MM.1S (cell line): ENCODE data around the gene BARX2.

Experiments used
- DNase-seq: peaks from one replicate; pipeline ENCODE4 v3.0.0-alpha.2; 2015
- H2AFZ ChIP-seq: fragments of 300-600 bp; sonication (generic); 2 replicates; pipeline ENCODE4 v1.6.0; 2016; ENCODE audit warnings: antibody characterized with exemption, low read length
- H3F3A ChIP-seq: fragments of 300-600 bp; sonication (generic); 2 replicates; pipeline ENCODE4 v1.6.1; 2016; ENCODE audit warnings: mild to moderate bottlenecking, antibody characterized with exemption, low read length, moderate library complexity, mixed read lengths; ENCODE audit not compliant: insufficient read depth
- H3K27ac ChIP-seq: fragments of 300-600 bp; sonication (generic); 2 replicates; pipeline ENCODE4 v1.5.1; 2016; ENCODE audit warnings: mild to moderate bottlenecking, low read length
- H3K27me3 ChIP-seq: fragments of 300-600 bp; sonication (generic); replicated peaks from 2 replicates; pipeline ENCODE4 v1.6.0; 2016; ENCODE audit warnings: low read length; ENCODE audit not compliant: insufficient read depth
- H3K36me3 ChIP-seq: fragments of 300-600 bp; sonication (generic); replicated peaks from 2 replicates; pipeline ENCODE4 v1.6.1; 2016; ENCODE audit warnings: mild to moderate bottlenecking, low read length, mixed read lengths; ENCODE audit not compliant: insufficient read depth
- H3K4me1 ChIP-seq: fragments of 300-600 bp; sonication (generic); 2 replicates; pipeline ENCODE4 v1.6.1; 2016; ENCODE audit warnings: low read length, mixed read lengths
- H3K4me2 ChIP-seq: fragments of 300-600 bp; sonication (generic); 2 replicates; pipeline ENCODE4 v1.6.0; 2016; ENCODE audit warnings: low read depth, low read length
- H3K4me3 ChIP-seq: fragments of 300-600 bp; sonication (generic); 2 replicates; pipeline ENCODE4 v1.5.1; 2016; ENCODE audit warnings: low read length, mixed read lengths
- H3K79me2 ChIP-seq: fragments of 300-600 bp; sonication (generic); 2 replicates; pipeline ENCODE4 v1.6.1; 2016; ENCODE audit warnings: mixed run types, low read length, mixed read lengths
- H3K9ac ChIP-seq: fragments of 300-600 bp; sonication (generic); 2 replicates; pipeline ENCODE4 v1.6.1; 2016; ENCODE audit warnings: low read length, mixed read lengths
- H3K9me2 ChIP-seq: fragments of 300-600 bp; sonication (generic); replicated peaks from 2 replicates; pipeline ENCODE4 v1.6.1; 2016; ENCODE audit warnings: mild to moderate bottlenecking, low read length, mixed read lengths; ENCODE audit not compliant: insufficient read depth
- H3K9me3 ChIP-seq: fragments of 300-600 bp; sonication (generic); replicated peaks from 2 replicates; pipeline ENCODE4 v1.6.1; 2016; ENCODE audit warnings: mild to moderate bottlenecking, low read length, mixed read lengths; ENCODE audit not compliant: insufficient read depth
- H4K20me1 ChIP-seq: fragments of 300-600 bp; sonication (generic); 2 replicates; pipeline ENCODE4 v1.6.1; 2016; ENCODE audit warnings: mild to moderate bottlenecking, low read length, moderate library complexity, mixed read lengths; ENCODE audit not compliant: insufficient read depth
- CTCF ChIP-seq: fragments of 300-600 bp; sonication (generic); IDR thresholded peaks from 2 replicates; pipeline ENCODE4 v1.5.1; 2016; ENCODE audit warnings: antibody characterized with exemption, low read length, mixed read lengths
- EZH2 ChIP-seq: fragments of 300-600 bp; sonication (generic); optimal IDR thresholded peaks from 2 replicates; pipeline ENCODE3; 2017; ENCODE audit warnings: low read depth, mild to moderate bottlenecking, antibody characterized with exemption, low read length, mixed read lengths
- EZH2phosphoT487 ChIP-seq: fragments of 300-600 bp; sonication (generic); IDR thresholded peaks from 2 replicates; pipeline ENCODE4 v1.6.1; 2018; ENCODE audit warnings: antibody characterized with exemption, low read length

Gene BARX2

GRCh38 chr11:129458756-129459535, 83.3 kb downstream of the BARX2 start:
- Histone ChIP-seq H3K4me1 (no peaks in the 10 kb centered on the region), H4K20me1 (no peaks in the 10 kb centered on the region), H3K9ac (no peak overlapping the region), H3K79me2 (no peaks in the 10 kb centered on the region), H3K9me3 (no peaks in the 10 kb centered on the region), H2AFZ (no peak overlapping the region), H3F3A (peaks cover 3% of the 10 kb centered on the region), H3K9me2 (no peaks in the 10 kb centered on the region), H3K4me2 (no peak overlapping the region), H3K27ac (no peak overlapping the region), H3K4me3 (no peak overlapping the region), H3K36me3 (no peaks in the 10 kb centered on the region), H3K27me3 (no peaks in the 10 kb centered on the region)
- DNase-seq, result no peak
- no peak for TF ChIP-seq EZH2phosphoT487
- TF ChIP-seq CTCF, result no peak
- no peak for TF ChIP-seq EZH2

- H3K27me3 ChIP-seq, result no peaks in the 10 kb centered on the region
- no peak overlapping the region for H3K4me3 ChIP-seq
- H4K20me1 ChIP-seq, result no peaks in the 10 kb centered on the region
- TF ChIP-seq EZH2phosphoT487 (no peak), CTCF (no peak), EZH2 (no peak)
- H3K9ac ChIP-seq, result no peak overlapping the region
- H3K9me3 ChIP-seq, result no peaks in the 10 kb centered on the region
- no peak overlapping the region for H3K4me2 ChIP-seq
- H2AFZ ChIP-seq, result no peak overlapping the region
- H3K36me3 ChIP-seq, result no peaks in the 10 kb centered on the region
- H3K79me2 ChIP-seq, result no peaks in the 10 kb centered on the region
- no peaks in the 10 kb centered on the region for H3K9me2 ChIP-seq
- no peak overlapping the region for H3K27ac ChIP-seq
- no peaks in the 10 kb centered on the region for H3K4me1 ChIP-seq
- no peak for DNase-seq
- no peaks in the 10 kb centered on the region; the same call in 1 of the 2 replicates for H3F3A ChIP-seq
These were observed 85.1 kb downstream of the BARX2 start for GRCh38 chr11:129460714-129461113.

- Histone ChIP-seq H3K36me3 (no peaks in the 10 kb centered on the region), H4K20me1 (no peaks in the 10 kb centered on the region), H3K4me1 (no peaks in the 10 kb centered on the region), H3K9ac (no peak overlapping the region), H3K27ac (no peak overlapping the region), H2AFZ (no peak overlapping the region), H3K9me3 (no peaks in the 10 kb centered on the region), H3K4me3 (no peak overlapping the region), H3K79me2 (no peaks in the 10 kb centered on the region), H3K9me2 (no peaks in the 10 kb centered on the region), H3K27me3 (no peaks in the 10 kb centered on the region), H3K4me2 (no peak overlapping the region), H3F3A (no peaks in the 10 kb centered on the region)
- no peak for TF ChIP-seq EZH2
- TF ChIP-seq CTCF, result no peak
- TF ChIP-seq EZH2phosphoT487, result no peak
- DNase-seq, result no peak
These were observed 108.4 kb downstream of the BARX2 start for GRCh38 chr11:129484068-129484467.
